Erythroblast (primary cell): ENCODE measurements around the gene FAM135A.
A peak's percentile ranks its signal among the peaks of the same experiment; 100 is the strongest.

Source experiments
- GATA1 ChIP-seq: IDR thresholded peaks from 2 replicates; pipeline ENCODE4 v1.6.1; 2011; ENCODE audit warnings: low read depth, mild to moderate bottlenecking, control low read depth, low read length, moderate library complexity
- POLR2A ChIP-seq: IDR thresholded peaks from 2 replicates; pipeline ENCODE4 v1.6.1; 2011; ENCODE audit warnings: mild to moderate bottlenecking, low read length

DNA sequence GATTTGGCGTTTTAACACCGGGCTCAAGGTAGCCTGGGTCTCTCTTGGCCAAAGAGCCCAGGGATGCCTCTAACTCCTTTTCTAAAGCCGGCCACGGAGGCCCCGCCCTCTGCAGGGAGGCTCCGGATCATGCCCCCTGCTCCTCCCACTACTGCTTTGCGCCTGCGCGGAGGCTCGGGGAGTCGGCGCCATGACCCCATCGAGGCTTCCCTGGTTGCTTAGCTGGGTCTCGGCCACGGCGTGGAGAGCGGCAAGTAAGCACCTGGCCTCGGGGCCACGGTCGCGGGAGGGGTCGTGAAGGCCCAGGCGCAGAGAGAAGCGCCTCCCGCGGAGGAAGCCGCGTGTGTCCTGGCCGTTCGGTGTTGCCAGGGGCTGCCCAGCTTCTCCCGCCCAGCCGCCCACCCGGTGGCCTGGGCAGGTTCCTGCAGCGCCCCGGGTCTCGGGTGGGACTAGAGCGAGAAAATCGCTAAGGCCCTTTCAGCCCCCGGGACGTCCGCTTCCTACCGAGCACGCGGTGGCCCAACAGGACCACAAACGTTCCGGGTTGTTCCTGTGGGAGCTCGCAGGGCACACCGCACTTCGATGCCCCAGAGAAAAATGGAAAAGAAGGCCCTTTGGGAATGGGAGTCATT is 153.6 kb downstream of the FAM135A start, which contains the start of gene SDHAF4:
- peak; percentile 82 for TF ChIP-seq POLR2A
- no peak for TF ChIP-seq GATA1
